ENCODE results near the gene ZNF853.

Gene ZNF853

GRCh38 chr7:6614953-6615722, at the start of gene ZNF853:
Gene ZNF853, plus strand, starts transcription at chr7:6615610. Its CDS starts 565 bp downstream, at chr7:6616175.
- no peaks in the 10 kb centered on the region for H3K36me3 ChIP-seq (ENCODE audit: low read length)
- no peak within 1 kb of the TSS for H3K27ac ChIP-seq (ENCODE audit: low read depth, low read length)
- H2AFZ ChIP-seq (ENCODE audit: low read depth, low read length, severe bottlenecking), result no peak within 1 kb of the TSS
- no peak for TF ChIP-seq EZH2phosphoT487 (conservative IDR thresholded peaks at IDR 0.05; ENCODE audit: low read length)
- TF ChIP-seq, protein P1, sequence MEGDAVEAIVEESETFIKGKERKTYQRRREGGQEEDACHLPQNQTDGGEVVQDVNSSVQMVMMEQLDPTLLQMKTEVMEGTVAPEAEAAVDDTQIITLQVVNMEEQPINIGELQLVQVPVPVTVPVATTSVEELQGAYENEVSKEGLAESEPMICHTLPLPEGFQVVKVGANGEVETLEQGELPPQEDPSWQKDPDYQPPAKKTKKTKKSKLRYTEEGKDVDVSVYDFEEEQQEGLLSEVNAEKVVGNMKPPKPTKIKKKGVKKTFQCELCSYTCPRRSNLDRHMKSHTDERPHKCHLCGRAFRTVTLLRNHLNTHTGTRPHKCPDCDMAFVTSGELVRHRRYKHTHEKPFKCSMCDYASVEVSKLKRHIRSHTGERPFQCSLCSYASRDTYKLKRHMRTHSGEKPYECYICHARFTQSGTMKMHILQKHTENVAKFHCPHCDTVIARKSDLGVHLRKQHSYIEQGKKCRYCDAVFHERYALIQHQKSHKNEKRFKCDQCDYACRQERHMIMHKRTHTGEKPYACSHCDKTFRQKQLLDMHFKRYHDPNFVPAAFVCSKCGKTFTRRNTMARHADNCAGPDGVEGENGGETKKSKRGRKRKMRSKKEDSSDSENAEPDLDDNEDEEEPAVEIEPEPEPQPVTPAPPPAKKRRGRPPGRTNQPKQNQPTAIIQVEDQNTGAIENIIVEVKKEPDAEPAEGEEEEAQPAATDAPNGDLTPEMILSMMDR (IDR thresholded peaks at IDR 0.05; ENCODE audit: insufficient read depth, low read length, poor library complexity, severe bottlenecking), result no peak
- no peaks in the 10 kb centered on the region for H3K9me3 ChIP-seq (ENCODE audit: insufficient read depth, low read length)
- H3K4me2 ChIP-seq (ENCODE audit: low read depth, low read length, poor library complexity, severe bottlenecking), result no peak within 1 kb of the TSS
- no peaks in the 10 kb centered on the region for H3F3A ChIP-seq (ENCODE audit: insufficient read depth)
- H3K9me2 ChIP-seq (replicated peaks; ENCODE audit: insufficient read depth, low read length), result no peaks in the 10 kb centered on the region
- H3K9ac ChIP-seq (ENCODE audit: low read length), result no peak within 1 kb of the TSS
- no peaks in the 10 kb centered on the region for H3K79me2 ChIP-seq (ENCODE audit: insufficient read depth, low read length)
- H4K20me1 ChIP-seq (ENCODE audit: low read depth, low read length), result no peaks in the 10 kb centered on the region
- no peak within 1 kb of the TSS for H3K4me3 ChIP-seq (ENCODE audit: insufficient read depth, low read length, poor library complexity, severe bottlenecking)
- H3K27me3 ChIP-seq (ENCODE audit: low read length), result no peaks in the 10 kb centered on the region

- H3K4me3 ChIP-seq (ENCODE audit: insufficient read depth, low read length, poor library complexity, severe bottlenecking), result no peak overlapping the region
- H3K27ac ChIP-seq (ENCODE audit: low read depth, low read length), result no peak overlapping the region
- no peaks in the 10 kb centered on the region for H4K20me1 ChIP-seq (ENCODE audit: low read depth, low read length)
- no peak overlapping the region for H2AFZ ChIP-seq (ENCODE audit: low read depth, low read length, severe bottlenecking)
- no peak overlapping the region for H3K4me2 ChIP-seq (ENCODE audit: low read depth, low read length, poor library complexity, severe bottlenecking)
- no peaks in the 10 kb centered on the region for H3K27me3 ChIP-seq (ENCODE audit: low read length)
- no peaks in the 10 kb centered on the region for H3K36me3 ChIP-seq (ENCODE audit: low read length)
- no peaks in the 10 kb centered on the region for H3K9me3 ChIP-seq (ENCODE audit: insufficient read depth, low read length)
- no peaks in the 10 kb centered on the region for H3K79me2 ChIP-seq (ENCODE audit: insufficient read depth, low read length)
- H3K9ac ChIP-seq (ENCODE audit: low read length), result no peak overlapping the region
- H3K9me2 ChIP-seq (replicated peaks; ENCODE audit: insufficient read depth, low read length), result no peaks in the 10 kb centered on the region
- TF ChIP-seq, protein P1 (IDR thresholded peaks at IDR 0.05; ENCODE audit: insufficient read depth, low read length, poor library complexity, severe bottlenecking), result no peak
- no peak for TF ChIP-seq EZH2phosphoT487 (conservative IDR thresholded peaks at IDR 0.05; ENCODE audit: low read length)
- H3F3A ChIP-seq (ENCODE audit: insufficient read depth), result no peaks in the 10 kb centered on the region
These were observed 49.8 kb upstream of the ZNF853 start for GRCh38 chr7:6565655-6566054.

DNA sequence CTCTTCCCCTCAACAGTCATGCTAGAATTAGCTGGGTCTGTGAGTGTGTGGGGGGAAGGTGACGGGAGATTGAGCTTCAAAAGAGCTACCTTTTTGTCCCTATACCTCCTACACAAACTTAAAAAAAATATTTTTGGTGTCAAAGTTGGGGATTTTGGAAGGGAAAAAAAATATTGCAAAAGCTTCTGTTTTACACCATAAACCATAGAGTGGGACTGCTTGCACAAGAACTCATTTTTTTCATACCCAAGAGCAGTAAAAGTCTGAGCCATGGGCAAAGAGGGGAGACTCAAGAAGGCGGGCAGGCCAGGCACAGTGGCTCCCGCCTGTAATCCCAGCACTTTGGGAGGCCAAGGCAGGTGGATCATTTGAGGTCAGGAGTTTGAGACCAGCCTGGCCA, 47.5 kb upstream of the ZNF853 start:
- H3K27ac ChIP-seq (ENCODE audit: low read depth, low read length), result no peak overlapping the region
- H3K79me2 ChIP-seq (ENCODE audit: insufficient read depth, low read length), result no peaks in the 10 kb centered on the region
- H3K4me2 ChIP-seq (ENCODE audit: low read depth, low read length, poor library complexity, severe bottlenecking), result no peak overlapping the region
- H4K20me1 ChIP-seq (ENCODE audit: low read depth, low read length), result no peaks in the 10 kb centered on the region
- H3F3A ChIP-seq (ENCODE audit: insufficient read depth), result no peaks in the 10 kb centered on the region
- no peaks in the 10 kb centered on the region for H3K9me2 ChIP-seq (replicated peaks; ENCODE audit: insufficient read depth, low read length)
- TF ChIP-seq, protein P1 (IDR thresholded peaks at IDR 0.05; ENCODE audit: insufficient read depth, low read length, poor library complexity, severe bottlenecking), result no peak
- no peak for TF ChIP-seq EZH2phosphoT487 (conservative IDR thresholded peaks at IDR 0.05; ENCODE audit: low read length)
- no peak overlapping the region for H3K4me3 ChIP-seq (ENCODE audit: insufficient read depth, low read length, poor library complexity, severe bottlenecking)
- no peaks in the 10 kb centered on the region for H3K27me3 ChIP-seq (ENCODE audit: low read length)
- no peaks in the 10 kb centered on the region for H3K9me3 ChIP-seq (ENCODE audit: insufficient read depth, low read length)
- no peaks in the 10 kb centered on the region for H3K36me3 ChIP-seq (ENCODE audit: low read length)
- no peak overlapping the region for H3K9ac ChIP-seq (ENCODE audit: low read length)
- H2AFZ ChIP-seq (ENCODE audit: low read depth, low read length, severe bottlenecking), result no peak overlapping the region
